Measurements from ENCODE around the gene KDM2A.

Gene KDM2A

GRCh38 chr11:67261640-67261945 lies 142.5 kb downstream of the KDM2A start:
- no peak for DNase-seq (ENCODE audit: low read depth, low spot score)
- H3K4me3 ChIP-seq (ENCODE audit: low read depth, low read length): peak overlapping the region; percentile 32
- ChIA-PET CTCF (interaction anchor here (0.8 to 11.9 kb wide), 35 partner anchors 10 to 206 kb away, joined by 3 to 295 read pairs (median 9); partner anchors contain the start of genes ANKRD13D, CLCF1, POLD4 and PPP1CA), POLR2A (interaction anchor here (0.8 to 1.5 kb wide), 4 partner anchors 22 to 140 kb away, joined by 3 to 9 read pairs (median 4); partner anchors contain the start of gene PPP1CA)
- peak; percentile 38 for TF ChIP-seq CTCF (IDR thresholded peaks at IDR 0.05; ENCODE audit: insufficient read depth, low read length, missing control alignments)

GRCh38 chr11:67261946-67262681 lies 143.1 kb downstream of the KDM2A start:
- TF ChIP-seq CTCF (IDR thresholded peaks at IDR 0.05; ENCODE audit: insufficient read depth, low read length, missing control alignments): no peak
- POLR2A ChIA-PET: interaction anchor here (0.8 to 1.5 kb wide), 5 partner anchors 22 to 140 kb away, joined by 3 to 9 read pairs (median 3); partner anchors contain the start of gene PPP1CA
- CTCF ChIA-PET: interaction anchor here (0.7 to 11.9 kb wide), 43 partner anchors 10 to 239 kb away, joined by 3 to 295 read pairs (median 7); partner anchors contain the start of genes ANKRD13D, CLCF1, POLD4 and PPP1CA
- DNase-seq (ENCODE audit: low read depth, low spot score): no peak
- H3K4me3 ChIP-seq (ENCODE audit: low read depth, low read length): no peak overlapping the region

- POLR2A ChIA-PET: interaction anchor here (0.7 to 1.5 kb wide), 4 partner anchors 25 to 116 kb away, joined by 3 to 9 read pairs (median 3); no protein-coding TSS in a partner anchor
- peak; percentile 92 for TF ChIP-seq CTCF (IDR thresholded peaks at IDR 0.05; ENCODE audit: insufficient read depth, low read length, missing control alignments)
- no peak for DNase-seq (ENCODE audit: low read depth, low spot score)
- no peak overlapping the region for H3K4me3 ChIP-seq (ENCODE audit: low read depth, low read length)
- CTCF ChIA-PET: interaction anchor here (0.6 to 11.9 kb wide), 43 partner anchors 9 to 238 kb away, joined by 3 to 295 read pairs (median 6); partner anchors contain the start of genes ANKRD13D, CLCF1, POLD4 and PPP1CA
Observed at GRCh38 chr11:67262731-67263675, 143.9 kb downstream of the KDM2A start.

GRCh38 chr11:67264260-67264659 lies 145.2 kb downstream of the KDM2A start:
- TF ChIP-seq CTCF (IDR thresholded peaks at IDR 0.05; ENCODE audit: insufficient read depth, low read length, missing control alignments): no peak
- no peak overlapping the region for H3K4me3 ChIP-seq (ENCODE audit: low read depth, low read length)
- ChIA-PET CTCF (interaction anchor here (0.6 to 11.9 kb wide), 13 partner anchors 10 to 326 kb away, joined by 3 to 295 read pairs (median 15); partner anchors contain the start of genes ANKRD13D, POLD4 and PPP1CA), POLR2A (no interaction called here)
- DNase-seq (ENCODE audit: low read depth, low spot score): no peak

GRCh38 chr11:67264877-67265632 lies 146.0 kb downstream of the KDM2A start:
- CTCF ChIA-PET: interaction anchor here (0.8 to 11.9 kb wide), 10 partner anchors 9 to 116 kb away, joined by 3 to 295 read pairs (median 41); partner anchors contain the start of genes ANKRD13D and POLD4
- POLR2A ChIA-PET: no interaction called here

More at GRCh38 chr11:67264877-67265632, 146.0 kb downstream of the KDM2A start:
- H3K4me3 ChIP-seq (ENCODE audit: low read depth, low read length): no peak overlapping the region
- TF ChIP-seq CTCF (IDR thresholded peaks at IDR 0.05; ENCODE audit: insufficient read depth, low read length, missing control alignments): no peak
- no peak for DNase-seq (ENCODE audit: low read depth, low spot score)
